ENCODE results near the gene PTPRD.

Gene PTPRD

DNA sequence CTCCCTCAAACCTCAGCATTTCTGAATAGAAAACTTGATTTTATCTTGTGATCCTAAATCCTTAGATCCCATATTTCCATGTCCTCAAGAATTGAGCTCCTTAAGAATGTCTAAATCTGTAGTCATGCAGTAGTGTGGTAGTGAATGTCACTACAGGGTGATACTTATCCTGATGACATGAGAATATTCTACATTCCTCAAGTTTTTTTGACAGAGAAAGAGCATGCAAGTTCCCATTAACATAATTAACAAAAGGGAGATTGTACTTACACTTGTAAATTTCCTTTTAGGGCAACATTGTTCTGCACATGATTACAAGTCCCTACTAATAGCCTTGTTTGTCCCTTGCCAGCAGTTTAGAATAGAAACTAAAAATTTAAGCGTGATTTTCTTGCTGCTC, 352.3 kb downstream of the PTPRD start:
- DNase-seq: no peak

DNA sequence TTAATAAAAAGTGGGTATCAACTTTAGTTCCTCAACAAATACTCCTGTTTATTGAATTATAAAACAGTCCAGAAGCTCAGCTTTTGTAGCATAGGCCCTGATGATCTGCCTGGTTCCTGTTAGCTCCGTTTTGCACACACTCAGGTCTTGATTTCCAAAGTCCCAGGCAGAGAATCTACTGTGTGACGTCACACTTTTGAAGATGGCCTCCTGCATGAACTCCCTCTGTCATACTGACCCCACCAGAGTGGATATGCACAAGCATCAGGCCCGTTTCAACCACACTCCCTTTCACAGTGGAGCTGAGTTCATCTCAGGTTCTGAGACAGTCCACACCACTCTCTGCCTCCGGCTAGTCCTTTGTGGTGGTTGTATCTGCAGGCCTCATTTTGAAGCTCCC, 353.1 kb downstream of the PTPRD start:
- DNase-seq: no peak

DNA sequence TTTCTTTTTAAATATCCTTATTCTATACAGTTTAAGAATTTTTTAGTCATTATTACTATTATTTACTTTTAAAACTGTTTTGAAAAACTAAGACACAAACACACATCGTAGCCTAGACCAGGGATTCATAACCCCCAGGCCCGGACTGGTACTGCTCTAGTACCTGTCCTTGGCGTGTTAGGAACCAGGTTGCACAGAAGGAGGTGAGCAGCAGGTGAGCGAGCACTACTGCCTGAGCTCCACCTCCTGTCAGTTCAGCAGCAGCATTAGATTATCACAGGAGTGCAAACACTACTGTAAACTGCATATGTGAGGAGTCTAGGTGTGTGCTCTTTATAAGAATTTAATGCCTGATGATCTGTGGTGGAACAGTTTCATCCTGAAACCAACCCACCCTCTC, 357.0 kb downstream of the PTPRD start:
- DNase-seq: no peak

DNA sequence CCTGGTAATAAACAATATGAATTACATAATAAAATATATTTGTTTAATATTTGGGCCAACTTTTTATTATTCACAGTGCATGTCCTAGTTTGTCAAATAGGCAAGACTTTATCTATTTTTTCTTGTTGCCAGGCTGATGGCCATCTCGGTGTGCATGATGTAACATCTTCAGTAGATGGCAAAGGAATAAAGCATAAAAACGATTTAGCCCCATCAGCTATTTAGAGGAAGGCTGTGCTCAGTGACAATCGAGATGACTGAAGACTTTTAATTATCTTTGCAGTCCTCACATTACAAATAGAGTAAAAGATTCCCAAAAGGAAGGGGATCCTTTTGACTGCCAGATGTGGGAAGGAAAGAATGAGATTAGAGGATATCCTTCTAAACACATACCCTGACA, 358.5 kb downstream of the PTPRD start:
- no peak for DNase-seq

DNA sequence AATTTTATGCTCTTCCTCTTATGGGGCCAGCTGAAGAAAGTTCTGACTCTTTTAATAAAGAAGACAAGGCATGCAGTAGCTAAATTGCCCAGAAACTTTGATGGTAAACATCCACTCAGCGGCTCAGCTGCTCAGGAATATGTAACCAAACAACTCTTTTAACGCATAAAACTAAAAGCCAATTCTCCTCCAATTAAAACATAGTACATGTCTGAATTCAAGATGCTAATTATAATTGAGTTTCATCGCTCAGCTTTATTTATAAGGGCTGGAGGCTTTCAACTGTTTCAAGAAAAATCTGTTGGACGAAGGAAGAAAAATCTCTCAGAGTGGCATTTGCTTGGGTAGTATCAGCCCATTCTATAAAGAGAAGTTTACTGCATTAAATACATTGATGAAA, 359.5 kb downstream of the PTPRD start:
- DNase-seq: no peak

DNA sequence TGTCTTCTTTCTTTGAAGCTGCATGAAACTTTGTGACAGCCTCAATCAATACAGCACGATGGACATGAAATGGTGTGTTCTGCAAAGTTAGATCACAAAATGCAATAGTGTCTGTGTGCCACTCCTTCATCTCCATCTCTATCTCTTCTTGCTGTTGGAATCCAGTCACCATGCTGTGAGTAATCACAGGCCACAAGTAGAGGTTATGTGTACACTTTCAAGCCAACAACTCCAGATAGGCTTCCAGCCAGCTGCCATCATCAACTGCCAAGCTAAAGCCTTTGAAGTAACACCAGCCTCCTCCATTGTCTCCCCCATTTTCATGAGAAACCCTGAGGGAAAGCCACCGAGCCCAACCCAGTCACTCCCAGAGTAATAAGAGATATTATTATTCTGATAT, 360.6 kb downstream of the PTPRD start:
- DNase-seq: no peak

DNA sequence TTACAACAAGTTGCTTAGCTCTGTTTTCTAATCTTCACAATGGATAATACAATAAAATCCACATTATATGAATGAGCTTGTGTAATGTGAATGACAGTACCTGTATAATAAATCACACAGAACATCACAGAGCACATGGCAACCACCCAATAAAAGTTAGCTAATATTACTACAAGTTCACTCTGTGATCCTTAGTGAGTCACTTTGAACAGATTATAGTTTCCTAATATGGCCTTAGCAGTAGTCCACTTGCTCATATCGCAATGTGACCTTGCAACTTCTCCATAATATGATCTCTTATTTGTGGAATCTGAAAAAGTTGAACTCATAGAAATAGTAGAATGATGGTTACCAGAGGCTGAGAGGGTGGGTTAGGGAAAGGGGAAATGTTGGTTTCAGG, 361.3 kb downstream of the PTPRD start:
- DNase-seq: no peak

DNA sequence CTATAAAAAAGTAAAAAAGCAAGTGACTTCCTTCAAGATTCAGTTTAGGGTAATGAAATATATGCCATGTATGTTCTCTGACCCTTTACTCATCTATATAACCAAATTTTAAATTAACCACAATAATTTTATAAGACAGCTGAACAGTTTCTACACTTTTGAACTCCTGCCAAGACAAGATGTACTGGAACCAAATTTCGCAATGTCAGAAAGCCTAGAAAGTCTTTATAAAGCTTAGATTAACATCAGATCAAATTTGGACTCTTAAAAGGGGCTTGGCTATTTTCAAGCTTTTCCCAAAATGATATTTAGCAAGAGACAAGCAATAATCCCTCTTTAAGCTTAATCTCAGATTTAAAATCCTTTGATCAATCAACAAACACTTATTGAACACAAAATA, 362.6 kb downstream of the PTPRD start:
- no peak for DNase-seq

DNA sequence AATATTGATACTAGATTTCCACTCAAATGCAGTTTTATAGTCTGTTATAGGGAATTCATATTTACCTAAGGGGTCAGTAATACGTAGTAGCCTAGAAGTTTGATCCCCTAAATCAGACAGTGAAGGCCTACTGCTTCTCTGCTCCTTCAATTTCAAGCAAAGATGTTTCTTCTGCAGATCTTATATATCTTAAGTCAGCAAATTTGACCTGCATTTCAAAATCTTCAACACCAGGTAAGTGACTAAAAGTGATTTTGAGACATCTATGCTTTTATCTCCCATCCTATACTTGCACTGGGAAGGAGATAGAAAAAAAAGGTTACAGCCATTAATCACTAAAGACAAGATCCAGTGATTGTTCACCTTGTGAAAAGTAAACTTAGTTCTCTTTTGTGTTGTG, 363.9 kb downstream of the PTPRD start:
- no peak for DNase-seq

DNA sequence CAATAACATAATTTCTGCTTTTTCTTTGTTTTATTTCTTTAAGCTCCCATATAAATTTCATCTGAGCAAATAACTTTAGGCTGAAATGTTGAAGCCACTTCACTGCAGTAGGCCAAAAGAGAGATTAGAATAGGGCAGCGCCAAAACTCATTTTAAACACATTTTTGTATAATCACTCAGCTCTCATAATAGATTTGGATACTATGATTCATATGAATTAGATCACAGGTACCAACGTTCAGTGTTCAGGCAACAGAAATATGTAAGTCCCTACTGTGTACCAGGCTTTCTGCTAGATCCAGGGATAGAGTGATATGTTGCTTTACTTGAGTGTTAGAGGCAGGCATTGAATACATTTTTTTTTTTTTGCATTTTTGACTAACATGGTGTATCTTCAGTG, 370.5 kb downstream of the PTPRD start:
- no peak for DNase-seq

DNA sequence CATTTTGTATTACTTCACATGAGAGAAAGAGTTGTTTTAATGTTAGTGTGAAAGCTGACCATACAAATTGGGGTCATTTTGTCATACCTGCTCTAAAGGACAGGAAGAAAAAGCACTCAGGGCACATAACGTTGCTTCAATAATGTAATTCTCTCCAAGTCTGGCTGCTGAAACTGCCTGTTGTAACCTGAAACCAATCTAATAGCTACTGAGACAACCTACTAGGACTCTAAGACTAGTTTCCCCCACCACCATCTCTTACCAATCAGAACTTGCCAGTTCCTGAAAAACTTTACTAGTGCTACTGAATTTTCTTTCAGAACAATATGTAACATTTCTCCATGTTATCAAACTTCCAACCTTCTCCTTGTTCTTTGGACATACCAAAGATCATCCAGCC, 374.7 kb downstream of the PTPRD start:
- DNase-seq: no peak

DNA sequence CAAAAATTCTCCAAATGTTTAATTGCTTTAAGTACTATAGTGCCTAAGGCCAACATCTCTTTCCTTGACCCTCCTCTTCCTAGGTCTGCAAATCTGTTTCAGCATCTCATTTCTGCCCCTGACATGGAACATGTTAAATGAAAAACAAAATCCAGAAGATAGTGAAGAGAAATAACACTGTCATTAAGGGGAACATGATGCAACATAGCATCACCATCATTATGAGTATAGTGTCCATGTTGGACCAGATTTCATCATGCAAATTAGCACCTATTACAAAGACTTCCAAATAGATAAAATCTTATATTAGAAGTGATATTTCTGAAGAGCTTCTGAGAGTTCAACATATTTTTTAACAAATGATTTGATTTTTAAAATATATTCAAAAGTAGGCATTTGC, 375.2 kb downstream of the PTPRD start:
- no peak for DNase-seq

DNA sequence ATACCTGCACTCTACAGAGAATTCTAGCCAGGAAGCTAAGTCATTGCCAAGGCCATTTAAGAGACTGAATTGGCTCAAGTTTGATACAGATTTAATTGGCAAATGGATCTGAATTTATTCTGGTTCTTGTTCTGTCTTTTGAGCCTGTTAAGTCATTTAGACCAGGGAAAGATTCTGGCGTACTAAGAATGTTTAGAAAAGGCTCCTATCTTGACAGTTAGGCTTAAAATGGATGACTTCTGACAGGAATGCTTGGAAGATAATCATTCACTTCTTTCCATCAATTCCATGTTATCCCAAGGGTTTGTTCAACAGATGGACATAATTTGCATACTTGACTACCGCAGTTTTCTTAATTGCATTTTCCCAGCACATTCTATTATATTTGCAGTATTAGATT, 376.6 kb downstream of the PTPRD start:
- DNase-seq: no peak

DNA sequence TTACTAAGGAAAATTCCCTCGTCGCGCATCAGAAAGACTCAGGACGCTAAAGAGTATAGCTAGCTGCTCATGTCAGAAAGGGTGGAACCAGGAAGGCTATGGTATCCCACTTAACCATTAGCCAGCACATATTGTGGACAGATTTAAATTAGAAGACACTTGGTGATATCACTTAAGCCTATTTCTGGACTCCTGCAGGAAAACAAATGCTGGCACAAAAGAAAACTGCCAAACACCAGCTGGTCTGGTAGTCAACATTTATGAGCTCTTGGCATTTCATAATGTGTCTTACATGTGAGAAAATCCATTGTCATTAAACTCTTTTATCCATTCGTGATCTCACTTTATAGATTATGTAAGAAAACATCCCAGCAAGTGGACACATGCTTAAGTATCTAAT, 377.4 kb downstream of the PTPRD start:
- DNase-seq: no peak

DNA sequence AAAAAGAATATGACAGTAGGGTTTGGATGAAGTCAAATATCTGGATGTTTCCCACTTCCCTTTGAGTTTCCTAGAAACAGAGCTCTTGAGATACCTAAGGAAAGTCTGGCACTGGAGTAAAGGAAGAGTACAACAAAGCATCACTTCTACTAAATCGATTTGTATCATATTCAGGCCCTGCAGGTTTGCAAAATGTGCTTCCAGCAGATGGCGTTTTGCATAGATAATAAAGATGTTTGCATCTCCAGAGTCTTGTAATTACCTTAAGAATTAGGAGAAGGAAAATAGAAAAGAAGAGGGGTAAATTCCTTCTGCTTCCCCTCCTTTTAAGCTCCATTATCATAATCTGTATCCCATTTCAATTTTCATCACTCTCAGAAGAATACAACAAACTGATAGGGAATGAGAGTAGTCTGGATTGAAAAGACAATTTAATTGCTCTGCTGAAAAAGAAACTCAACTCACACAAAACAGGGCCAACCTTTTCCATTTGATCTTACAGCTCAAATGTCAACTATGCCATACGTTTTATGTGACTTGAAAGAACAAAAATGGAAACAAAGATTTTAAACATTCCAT, 380.4 kb downstream of the PTPRD start:
- DNase-seq: no peak

DNA sequence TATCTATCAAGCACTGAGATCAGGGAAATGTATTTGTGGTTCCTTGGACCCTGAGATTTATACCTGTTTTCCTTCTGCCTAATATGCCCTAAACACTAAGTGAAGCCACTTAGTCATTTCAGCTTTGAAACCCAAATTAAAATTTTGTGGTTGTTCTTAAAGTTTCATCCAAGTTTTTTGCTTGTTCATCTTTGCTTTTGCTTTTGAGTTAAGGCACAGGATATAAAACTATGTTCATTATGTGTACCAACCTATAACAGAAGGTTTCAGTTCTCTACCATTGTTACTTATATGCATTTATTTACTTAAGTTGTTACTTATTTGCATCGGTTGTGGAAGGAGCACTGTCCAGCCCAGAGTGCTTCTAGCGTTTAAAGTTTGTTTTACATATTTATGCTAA, 382.3 kb downstream of the PTPRD start:
- DNase-seq: no peak

DNA sequence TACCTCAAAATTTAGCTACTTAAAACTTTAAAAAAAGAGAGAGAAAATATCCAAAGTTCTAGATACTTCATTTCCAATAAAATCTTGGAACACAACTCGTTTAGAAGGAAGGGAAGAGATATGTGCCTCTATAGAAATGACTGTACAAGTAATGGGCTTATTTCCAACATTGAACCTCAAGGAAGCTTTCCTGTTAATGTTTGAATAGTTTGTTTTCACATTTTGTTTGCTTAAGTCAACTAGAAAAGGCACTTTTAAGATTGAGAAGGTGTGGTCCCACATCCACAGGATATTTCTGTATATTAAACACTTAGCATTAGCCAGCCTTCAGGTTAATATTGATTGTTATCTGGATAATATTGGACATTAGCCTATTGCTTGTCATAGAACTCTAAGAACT, 384.7 kb downstream of the PTPRD start:
- no peak for DNase-seq

DNA sequence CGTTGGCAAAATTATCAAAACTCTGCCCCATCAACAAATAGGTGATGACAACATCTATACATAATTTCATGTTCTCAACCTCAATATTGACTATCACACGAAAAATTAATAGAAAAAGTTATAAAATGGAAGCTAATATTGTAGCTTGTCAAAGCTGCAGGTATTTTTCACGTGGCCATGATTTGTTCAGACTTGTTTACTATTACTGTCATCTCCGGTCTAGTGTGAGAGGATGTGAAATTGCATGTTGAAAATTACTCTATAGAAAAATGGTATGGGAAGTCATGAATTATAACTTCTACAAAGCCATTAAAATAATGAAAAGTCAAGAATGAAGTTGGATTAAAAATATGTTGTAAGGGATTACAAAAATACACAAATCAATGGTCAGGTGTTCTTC, 385.8 kb downstream of the PTPRD start:
- no peak for DNase-seq

DNA sequence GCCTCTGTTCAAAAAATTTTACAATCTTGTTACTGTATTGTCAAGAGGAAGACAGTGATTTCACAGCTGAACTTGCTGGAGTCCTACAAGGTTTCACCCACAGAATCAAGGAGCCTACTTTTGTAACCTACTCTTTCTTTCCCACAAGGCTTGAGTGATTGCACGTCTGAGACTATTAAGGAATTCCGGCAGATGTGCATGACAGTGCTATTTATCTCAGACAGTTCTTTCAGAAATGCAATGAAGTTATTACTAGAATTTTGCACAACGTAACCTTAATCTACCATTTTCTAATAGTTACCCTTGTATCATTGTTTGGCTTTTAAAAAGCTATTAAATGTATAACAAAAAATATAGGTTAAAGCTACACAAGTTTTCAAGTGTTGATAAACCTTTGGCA, 400.1 kb downstream of the PTPRD start:
- DNase-seq: no peak

DNA sequence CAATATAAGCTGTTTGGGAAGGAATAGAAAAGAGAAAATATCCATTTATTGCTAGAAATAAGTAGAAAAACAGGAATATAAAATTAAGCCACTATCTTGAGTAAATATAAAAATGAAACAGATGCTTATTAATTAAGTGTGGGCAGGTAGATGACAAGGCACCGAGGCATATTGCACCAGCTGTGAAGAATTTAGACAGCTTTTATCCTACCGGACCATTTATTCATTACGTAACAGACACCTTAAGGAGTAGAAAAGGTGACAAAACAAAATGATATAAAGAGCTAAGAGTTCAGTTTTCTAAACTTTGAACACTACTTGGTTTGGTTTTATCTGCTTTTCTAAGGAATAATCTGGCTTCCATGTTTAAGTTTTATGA, 404.1 kb downstream of the PTPRD start:
- DNase-seq: no peak

DNA sequence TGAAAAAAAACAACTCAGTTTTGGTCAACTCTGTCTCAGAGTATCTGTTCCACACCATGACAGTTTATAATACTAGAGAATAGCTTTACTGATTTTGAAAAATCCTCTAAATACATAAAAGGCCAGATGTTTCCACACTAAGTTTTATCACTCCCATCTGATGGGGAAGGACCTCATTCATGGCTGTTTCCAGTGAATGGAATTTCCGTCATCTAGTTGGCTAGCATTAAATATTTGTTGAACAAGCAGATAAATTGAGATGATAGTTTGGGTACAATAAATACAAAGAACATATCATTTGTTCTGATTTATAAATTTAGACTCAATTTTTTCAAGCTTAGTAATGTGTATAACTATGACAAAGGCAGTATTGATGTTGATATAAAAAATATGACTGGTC, 408.5 kb downstream of the PTPRD start:
- DNase-seq: no peak

DNA sequence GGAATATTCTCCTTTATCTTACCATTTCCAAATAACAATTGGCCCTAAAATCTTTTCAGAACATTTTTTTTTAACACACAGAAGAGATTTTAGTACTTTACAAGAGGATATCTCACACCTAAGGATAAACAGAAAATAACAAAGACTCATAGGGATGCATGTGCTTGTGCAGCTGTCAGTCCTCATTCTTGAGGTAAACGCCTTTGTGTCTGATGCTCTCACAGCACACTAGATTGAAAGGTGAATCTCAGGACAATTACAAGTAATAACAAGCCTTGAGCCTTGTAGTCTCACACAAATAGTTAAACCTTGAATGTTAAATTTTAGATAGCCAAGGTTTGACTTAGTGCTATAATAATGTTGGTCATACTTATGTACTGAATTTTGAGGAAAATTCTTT, 439.2 kb downstream of the PTPRD start:
- DNase-seq: no peak

DNA sequence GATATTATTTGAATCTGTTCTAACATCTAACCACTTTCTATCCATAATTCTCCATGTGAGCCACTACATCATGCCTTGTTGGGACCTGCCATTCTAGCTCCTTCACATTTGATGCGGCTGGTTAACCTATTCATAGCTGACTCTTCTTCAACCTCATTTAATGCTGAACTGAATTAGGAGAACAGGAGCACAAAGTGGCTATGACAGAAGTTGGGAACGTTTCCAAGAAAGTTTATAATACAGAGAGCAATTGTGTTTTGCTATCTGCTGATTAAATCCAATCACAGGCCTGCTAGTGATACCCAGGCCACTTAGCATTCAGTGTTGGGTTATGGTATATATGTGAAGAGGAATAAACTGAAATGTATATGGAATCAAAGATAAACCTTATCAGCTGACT, 440.3 kb downstream of the PTPRD start:
- no peak for DNase-seq

DNA sequence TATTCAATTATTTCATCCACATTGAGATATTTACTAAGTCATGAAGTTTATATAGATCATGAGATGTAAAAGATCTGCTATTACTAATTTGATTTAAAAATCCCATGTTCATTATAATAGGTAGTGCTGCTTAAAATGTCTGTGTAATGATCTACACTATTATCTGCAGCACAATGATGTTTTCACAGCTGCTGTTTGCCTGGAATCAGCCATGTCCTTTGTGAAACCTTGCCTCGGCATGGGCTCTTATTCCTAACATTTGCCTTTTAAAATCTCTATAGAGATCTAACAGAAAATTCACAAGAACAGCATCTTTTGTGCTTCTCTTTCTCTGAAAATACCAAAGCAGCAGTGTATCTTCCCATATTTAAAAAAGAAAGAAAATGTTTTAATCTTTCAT, 444.6 kb downstream of the PTPRD start:
- DNase-seq: no peak

DNA sequence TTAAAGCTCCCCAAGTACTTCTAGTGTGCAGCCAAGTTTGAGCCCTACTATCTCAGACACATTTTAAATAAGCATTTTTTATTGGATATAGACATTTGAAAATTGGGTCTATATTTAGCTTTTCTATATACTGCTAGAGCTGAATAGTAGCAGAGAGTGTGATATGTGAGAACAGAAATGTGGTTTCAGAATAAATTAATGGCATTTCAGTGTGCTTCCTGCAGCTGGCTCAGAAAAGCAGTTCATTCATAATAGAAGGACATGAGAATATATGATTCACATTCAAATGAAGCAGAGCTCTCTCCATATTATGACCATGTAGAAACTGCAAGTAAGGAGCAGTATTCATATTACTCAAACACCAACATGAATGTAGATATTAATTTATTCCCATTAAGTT, 464.0 kb downstream of the PTPRD start:
- no peak for DNase-seq

All from DMS79 (cell line).